Ishikawa (cell line): ENCODE measurements around the gene ATXN1.

Source experiments
- CEBPB ChIP-seq: IDR thresholded peaks from 2 replicates; pipeline ENCODE4 v1.6.1; 2012
- CREB1 ChIP-seq: IDR thresholded peaks from 2 replicates; pipeline ENCODE4 v1.6.1; 2012; ENCODE audit warnings: low read depth
- EGR1 ChIP-seq: IDR thresholded peaks from 2 replicates; pipeline ENCODE4 v1.6.1; 2012
- EP300 ChIP-seq: IDR thresholded peaks from 2 replicates; pipeline ENCODE4 v1.6.1; 2012; ENCODE audit warnings: borderline replicate concordance
- FOXM1 ChIP-seq: IDR thresholded peaks from 2 replicates; pipeline ENCODE4 v1.6.1; 2012; ENCODE audit warnings: low read depth, borderline replicate concordance
- MAX ChIP-seq: IDR thresholded peaks from 2 replicates; pipeline ENCODE4 v1.6.1; 2012
- NFIC ChIP-seq: IDR thresholded peaks from 2 replicates; pipeline ENCODE4 v1.6.1; 2012
- RAD21 ChIP-seq: IDR thresholded peaks from 2 replicates; pipeline ENCODE4 v1.6.1; 2012; ENCODE audit warnings: low read depth
- TAF1 ChIP-seq: IDR thresholded peaks from 2 replicates; pipeline ENCODE4 v1.6.1; 2012; ENCODE audit warnings: low read depth, mild to moderate bottlenecking
- TCF12 ChIP-seq: IDR thresholded peaks from 2 replicates; pipeline ENCODE4 v1.6.1; 2012; ENCODE audit warnings: low read depth
- TEAD4 ChIP-seq: IDR thresholded peaks from 2 replicates; pipeline ENCODE4 v1.6.1; 2012
- USF1 ChIP-seq: IDR thresholded peaks from 2 replicates; pipeline ENCODE4 v1.6.1; 2012
- YY1 ChIP-seq: IDR thresholded peaks from 2 replicates; pipeline ENCODE4 v1.6.1; 2012; ENCODE audit warnings: low read depth
- ZBTB7A ChIP-seq: IDR thresholded peaks from 2 replicates; pipeline ENCODE4 v1.6.1; 2012; ENCODE audit warnings: low read depth
- TF ChIP-seq, protein P1 (sequence below): IDR thresholded peaks from 2 replicates; pipeline ENCODE4 v1.6.1; 2012; ENCODE audit warnings: low read depth, mild to moderate bottlenecking

The ATXN1 gene

DNA sequence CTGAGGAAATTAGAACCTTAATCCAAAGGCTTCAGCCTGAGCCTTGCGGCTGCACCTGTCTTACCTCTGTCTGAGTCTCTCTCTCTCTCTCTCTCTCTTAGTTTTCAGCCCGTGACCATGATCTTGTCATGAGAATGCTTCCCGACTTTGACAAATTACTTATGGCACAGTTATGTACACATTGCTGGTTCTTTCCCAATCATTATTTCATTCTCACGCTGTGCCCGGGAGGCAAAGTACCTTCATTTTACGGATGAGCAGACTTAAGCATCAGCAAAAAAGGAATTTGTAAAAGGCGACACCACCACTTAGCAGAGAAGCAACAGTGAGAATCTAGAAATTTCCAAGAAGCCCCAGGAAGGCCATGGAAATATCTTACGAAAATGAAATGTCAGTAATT lies 468.3 kb downstream of the ATXN1 start:
- TF ChIP-seq FOXM1 (no peak), NFIC (no peak), TCF12 (no peak), ZBTB7A (no peak)

- TF ChIP-seq USF1 (no peak), YY1 (no peak), TEAD4 (no peak), FOXM1 (no peak), EGR1 (no peak), CEBPB (no peak), NFIC (no peak), CREB1 (no peak), MAX (no peak), TCF12 (no peak), RAD21 (no peak), EP300 (no peak), ZBTB7A (no peak), TAF1 (no peak)
- TF ChIP-seq, protein P1, sequence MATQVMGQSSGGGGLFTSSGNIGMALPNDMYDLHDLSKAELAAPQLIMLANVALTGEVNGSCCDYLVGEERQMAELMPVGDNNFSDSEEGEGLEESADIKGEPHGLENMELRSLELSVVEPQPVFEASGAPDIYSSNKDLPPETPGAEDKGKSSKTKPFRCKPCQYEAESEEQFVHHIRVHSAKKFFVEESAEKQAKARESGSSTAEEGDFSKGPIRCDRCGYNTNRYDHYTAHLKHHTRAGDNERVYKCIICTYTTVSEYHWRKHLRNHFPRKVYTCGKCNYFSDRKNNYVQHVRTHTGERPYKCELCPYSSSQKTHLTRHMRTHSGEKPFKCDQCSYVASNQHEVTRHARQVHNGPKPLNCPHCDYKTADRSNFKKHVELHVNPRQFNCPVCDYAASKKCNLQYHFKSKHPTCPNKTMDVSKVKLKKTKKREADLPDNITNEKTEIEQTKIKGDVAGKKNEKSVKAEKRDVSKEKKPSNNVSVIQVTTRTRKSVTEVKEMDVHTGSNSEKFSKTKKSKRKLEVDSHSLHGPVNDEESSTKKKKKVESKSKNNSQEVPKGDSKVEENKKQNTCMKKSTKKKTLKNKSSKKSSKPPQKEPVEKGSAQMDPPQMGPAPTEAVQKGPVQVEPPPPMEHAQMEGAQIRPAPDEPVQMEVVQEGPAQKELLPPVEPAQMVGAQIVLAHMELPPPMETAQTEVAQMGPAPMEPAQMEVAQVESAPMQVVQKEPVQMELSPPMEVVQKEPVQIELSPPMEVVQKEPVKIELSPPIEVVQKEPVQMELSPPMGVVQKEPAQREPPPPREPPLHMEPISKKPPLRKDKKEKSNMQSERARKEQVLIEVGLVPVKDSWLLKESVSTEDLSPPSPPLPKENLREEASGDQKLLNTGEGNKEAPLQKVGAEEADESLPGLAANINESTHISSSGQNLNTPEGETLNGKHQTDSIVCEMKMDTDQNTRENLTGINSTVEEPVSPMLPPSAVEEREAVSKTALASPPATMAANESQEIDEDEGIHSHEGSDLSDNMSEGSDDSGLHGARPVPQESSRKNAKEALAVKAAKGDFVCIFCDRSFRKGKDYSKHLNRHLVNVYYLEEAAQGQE, result no peak
Measured at GRCh38 chr6:16292432-16292831, 468.8 kb downstream of the ATXN1 start.

DNA sequence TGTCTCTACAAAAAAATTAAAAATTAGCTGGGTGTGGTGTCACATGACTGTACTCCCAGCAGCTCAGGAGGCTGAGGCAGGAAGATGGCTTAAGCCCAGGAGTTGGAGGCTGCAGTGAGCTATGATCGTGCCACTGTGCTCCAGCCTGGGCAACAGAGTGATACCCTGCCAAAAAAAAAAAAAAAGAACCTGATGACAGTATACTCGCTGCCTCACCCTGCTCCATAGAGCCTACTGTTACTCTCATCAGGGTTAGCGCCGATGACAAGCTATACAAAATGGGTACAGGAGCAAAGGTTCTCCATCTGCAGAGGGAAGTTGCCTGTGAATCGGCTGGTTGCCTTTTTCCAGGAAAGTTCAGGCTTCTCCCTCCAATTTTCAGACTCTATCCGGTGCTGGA lies 469.5 kb downstream of the ATXN1 start:
- no peak for TF ChIP-seq CREB1

DNA sequence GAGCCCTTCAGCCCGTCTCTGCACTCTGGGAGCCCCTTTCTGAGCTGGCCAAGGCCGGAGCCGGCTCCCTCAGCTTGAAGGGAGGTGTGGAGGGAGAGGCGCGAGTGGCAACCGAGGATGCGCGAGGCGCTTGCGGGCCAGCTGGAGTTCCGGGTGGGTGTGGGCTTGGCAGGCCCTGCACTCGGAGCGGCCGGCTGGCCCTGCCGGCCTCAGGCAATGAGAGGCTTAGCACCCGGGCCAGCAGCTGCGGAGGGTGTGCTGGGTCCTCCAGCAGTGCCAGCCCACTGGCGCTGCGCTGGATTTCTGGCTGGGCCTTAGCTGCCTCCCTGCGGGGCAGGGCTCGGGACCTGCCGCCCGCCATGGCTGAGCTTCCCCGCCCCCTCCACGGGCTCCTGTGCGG lies 473.1 kb downstream of the ATXN1 start:
- TF ChIP-seq YY1 (no peak), TCF12 (no peak), EP300 (no peak), TEAD4 (no peak), CREB1 (no peak), MAX (no peak), USF1 (no peak), TAF1 (no peak), NFIC (no peak), CEBPB (no peak), FOXM1 (no peak), ZBTB7A (no peak), EGR1 (no peak), RAD21 (no peak)
- TF ChIP-seq, protein P1, result no peak

DNA sequence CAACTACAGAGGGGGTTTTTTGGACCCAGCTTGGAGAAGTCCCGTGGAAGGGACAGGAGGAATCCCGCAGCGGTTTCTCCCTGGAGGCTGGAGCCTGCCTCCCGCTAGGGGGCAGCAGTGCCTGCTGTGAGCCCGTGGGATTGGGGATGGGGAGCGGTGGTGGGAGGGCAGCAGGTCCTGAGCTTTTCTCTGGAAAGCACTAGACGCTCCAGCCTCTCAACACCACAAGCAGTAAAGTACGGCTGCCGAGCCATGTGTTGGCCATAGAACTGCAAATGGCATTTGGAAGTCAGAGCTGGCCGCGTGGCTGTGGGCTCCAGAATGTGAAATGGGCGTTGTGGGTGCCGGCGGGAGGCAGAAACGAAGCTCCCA lies 475.1 kb downstream of the ATXN1 start:
- TF ChIP-seq CREB1 (no peak), RAD21 (peak; percentile 59), NFIC (no peak), ZBTB7A (no peak), TCF12 (no peak), CEBPB (no peak)

DNA sequence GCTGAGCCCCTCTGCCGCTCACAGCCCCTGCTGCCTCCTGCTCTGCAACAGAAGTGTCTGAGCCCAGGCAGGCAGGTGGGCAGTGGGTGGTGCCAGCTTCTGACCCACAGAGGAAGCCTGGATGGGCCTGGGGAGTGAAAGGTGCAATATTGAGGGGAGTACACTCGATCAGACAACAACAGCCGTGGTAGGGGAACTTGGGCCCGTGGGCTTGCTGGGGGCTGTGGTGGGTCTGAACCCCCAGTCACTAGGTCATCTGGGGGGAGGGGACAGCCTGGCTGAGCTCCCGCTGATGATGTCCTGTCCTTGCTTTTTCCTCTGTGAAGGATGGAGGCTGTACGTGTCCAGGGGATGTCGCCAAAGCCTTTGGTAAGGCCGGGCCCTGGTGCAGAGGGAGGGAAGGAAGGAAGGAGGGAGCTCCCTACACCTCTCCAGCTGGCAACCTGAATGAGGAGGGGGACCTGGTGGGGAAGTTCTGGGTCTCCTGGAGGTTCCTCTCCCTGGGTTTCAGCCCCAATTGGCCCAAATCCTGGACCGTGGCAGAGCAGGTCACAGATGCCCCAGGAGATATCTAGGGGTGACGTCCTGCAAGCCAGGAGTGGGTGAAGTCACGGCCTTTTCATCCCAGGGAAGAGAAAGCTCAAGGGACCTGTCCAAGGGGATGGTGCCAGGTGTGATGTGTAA lies 475.7 kb downstream of the ATXN1 start:
- no peak for TF ChIP-seq ZBTB7A
- no peak for TF ChIP-seq YY1
- TF ChIP-seq CREB1, result no peak
- TF ChIP-seq NFIC, result no peak
- TF ChIP-seq FOXM1, result no peak
- TF ChIP-seq CEBPB, result no peak
- no peak for TF ChIP-seq EGR1
- TF ChIP-seq RAD21, result no peak
- no peak for TF ChIP-seq USF1
- no peak for TF ChIP-seq EP300
- TF ChIP-seq, protein P1, result no peak
